HCT116 (cell line): ENCODE measurements around the gene RHCG.

ENCODE experiments used
- CEBPB ChIP-seq: IDR thresholded peaks from 2 replicates; pipeline ENCODE4 v1.6.1; 2012; ENCODE audit warnings: low read depth
- CTCF ChIP-seq, 3 experiments: fragments of 200-600 bp in 1 of 3; sonication (generic) in 1 of 3; IDR thresholded peaks in 2 of 3; conservative IDR thresholded peaks in 1 of 3; 2 replicates each; pipeline ENCODE4 v1.5.1; 2012 to 2017; ENCODE audit warnings: low read depth in 2 of 3, low read length in 2 of 3, antibody characterized with exemption in 1 of 3, borderline replicate concordance in 1 of 3, control low read depth in 1 of 3, mild to moderate bottlenecking in 1 of 3, mixed read lengths in 1 of 3, mixed run types in 1 of 3, moderate library complexity in 1 of 3; ENCODE audit not compliant: insufficient read depth in 1 of 3
- EGR1 ChIP-seq: IDR thresholded peaks from 2 replicates; pipeline ENCODE4 v1.6.1; 2012; ENCODE audit warnings: low read depth
- EZH2 ChIP-seq: fragments of 200-600 bp; sonication (generic); IDR thresholded peaks from 2 replicates; pipeline ENCODE4 v1.6.1; 2017; ENCODE audit warnings: antibody characterized with exemption, mixed run types
- POLR2A ChIP-seq: IDR thresholded peaks from 2 replicates; pipeline ENCODE4 v1.7.0; 2011; ENCODE audit warnings: borderline replicate concordance; ENCODE audit not compliant: insufficient read depth, insufficient read length; ENCODE audit errors: extremely low read depth
- POLR2AphosphoS5 ChIP-seq: IDR thresholded peaks from 2 replicates; pipeline ENCODE4 v1.6.1; 2011; ENCODE audit warnings: mild to moderate bottlenecking, low read depth, low read length, moderate library complexity
- TF ChIP-seq, protein P1 (sequence below): IDR thresholded peaks from 2 replicates; pipeline ENCODE4 v1.6.1; 2012
- TF ChIP-seq, protein P2 (sequence below): IDR thresholded peaks from 2 replicates; pipeline ENCODE4 v1.6.1; 2012

GRCh38 chr15:89433686-89434085, 62.7 kb downstream of the RHCG start:
- TF ChIP-seq POLR2A (no peak), CTCF (IDR thresholded peaks at IDR 0.05 in 2 of 3, conservative IDR thresholded peaks at IDR 0.05 in 1 of 3; ENCODE audit: borderline replicate concordance in 1 of 3, insufficient read depth in 1 of 3, low read depth in 2 of 3, low read length in 2 of 3) (no peak), POLR2AphosphoS5 (no peak), CEBPB (no peak), EZH2 (no peak), EGR1 (no peak)
- TF ChIP-seq, protein P1, sequence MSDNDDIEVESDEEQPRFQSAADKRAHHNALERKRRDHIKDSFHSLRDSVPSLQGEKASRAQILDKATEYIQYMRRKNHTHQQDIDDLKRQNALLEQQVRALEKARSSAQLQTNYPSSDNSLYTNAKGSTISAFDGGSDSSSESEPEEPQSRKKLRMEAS, result no peak
- TF ChIP-seq, protein P2, sequence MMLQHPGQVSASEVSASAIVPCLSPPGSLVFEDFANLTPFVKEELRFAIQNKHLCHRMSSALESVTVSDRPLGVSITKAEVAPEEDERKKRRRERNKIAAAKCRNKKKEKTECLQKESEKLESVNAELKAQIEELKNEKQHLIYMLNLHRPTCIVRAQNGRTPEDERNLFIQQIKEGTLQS, result no peak
